ENCODE results near the gene ORC1. TPM values are rescaled to one million over a fixed set of nuclear protein-coding genes. Genes with fewer than 3 reads are reported as not detected.
"Not testable (repeated sequence)": the region's sequence is repeated elsewhere in the genome, so short reads cannot be mapped to it uniquely, and the experiment has no call there.

Gene ORC1
- total and polyA plus RNA-seq, 2 experiments from 2014 or later: 1.4 to 1.9 TPM

- TF ChIP-seq EZH2phosphoT487 (IDR thresholded peaks at IDR 0.05; ENCODE audit: insufficient read depth, low read depth): no peak
- TF ChIP-seq EZH2 (IDR thresholded peaks at IDR 0.05; ENCODE audit: insufficient read depth, poor library complexity, severe bottlenecking): no peak
- H3K9me2 ChIP-seq (ENCODE audit: insufficient read depth): no peaks in the 10 kb centered on the region
- no peaks in the 10 kb centered on the region for H3K36me3 ChIP-seq (ENCODE audit: low read depth)
- in situ Hi-C loops (cut with MboI): no loop called here
- H3K79me2 ChIP-seq (ENCODE audit: insufficient read depth): no peaks in the 10 kb centered on the region
- no peaks in the 10 kb centered on the region for H3F3A ChIP-seq (ENCODE audit: insufficient read depth)
- no peaks in the 10 kb centered on the region for H4K20me1 ChIP-seq (ENCODE audit: insufficient read depth)
- no peak overlapping the region for H3K27ac ChIP-seq
- no peaks in the 10 kb centered on the region for H3K27me3 ChIP-seq (replicated peaks; ENCODE audit: insufficient read depth)
- H3K9ac ChIP-seq: no peak overlapping the region
- no peak overlapping the region for H2AFZ ChIP-seq
- H3K4me2 ChIP-seq (ENCODE audit: unreplicated experiment): no peak overlapping the region
- H3K9me3 ChIP-seq (ENCODE audit: low read depth): no peaks in the 10 kb centered on the region
- H3K4me1 ChIP-seq (ENCODE audit: insufficient read depth): no peaks in the 10 kb centered on the region
- WGBS, 2 experiments (ENCODE audit: low coverage in 1 of 2, low lambda C conversion rate in 2 of 2, missing lambda C conversion rate in 2 of 2): 94 to 97% methylated on average over 5 of the region's 5 CpGs
- peak; percentile 4 for DNase-seq
- H3K4me3 ChIP-seq: no peak overlapping the region
Observed at GRCh38 chr1:52393174-52393573, 11.0 kb downstream of the ORC1 start.

DNA sequence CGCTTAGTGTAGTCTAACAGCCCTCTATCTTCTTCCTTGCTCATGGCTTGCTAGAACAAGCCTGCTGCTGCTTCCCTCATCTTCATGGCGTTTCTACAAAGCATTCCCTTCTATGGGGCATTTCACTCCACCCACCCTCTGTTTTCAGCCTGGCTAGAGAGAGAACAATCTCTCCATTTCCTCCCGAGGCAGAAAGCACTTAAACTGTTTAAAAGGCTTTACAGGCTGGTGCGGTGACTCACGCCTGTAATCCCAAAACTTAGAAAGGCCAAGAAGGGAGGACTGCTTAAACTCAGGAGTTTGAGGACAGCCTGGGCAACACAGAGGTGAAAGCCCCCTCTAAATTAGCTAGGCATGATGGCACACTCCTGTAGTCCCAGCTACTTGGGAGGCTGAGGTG lies 17.8 kb downstream of the ORC1 start:
- TF ChIP-seq EZH2phosphoT487 (IDR thresholded peaks at IDR 0.05; ENCODE audit: insufficient read depth, low read depth): no peak
- no peak for TF ChIP-seq EZH2 (IDR thresholded peaks at IDR 0.05; ENCODE audit: insufficient read depth, poor library complexity, severe bottlenecking)
- Histone ChIP-seq H3K4me2 (ENCODE audit: unreplicated experiment) (no peak overlapping the region), H3K9ac (no peak overlapping the region), H3K4me1 (ENCODE audit: insufficient read depth) (no peaks in the 10 kb centered on the region), H3F3A (ENCODE audit: insufficient read depth) (no peaks in the 10 kb centered on the region), H3K27ac (no peak overlapping the region), H3K9me3 (ENCODE audit: low read depth) (no peaks in the 10 kb centered on the region), H3K79me2 (ENCODE audit: insufficient read depth) (no peaks in the 10 kb centered on the region), H2AFZ (no peak overlapping the region), H3K4me3 (no peak overlapping the region), H3K9me2 (ENCODE audit: insufficient read depth) (no peaks in the 10 kb centered on the region), H3K36me3 (ENCODE audit: low read depth) (no peaks in the 10 kb centered on the region), H3K27me3 (replicated peaks; ENCODE audit: insufficient read depth) (no peaks in the 10 kb centered on the region), H4K20me1 (ENCODE audit: insufficient read depth) (no peaks in the 10 kb centered on the region)
- in situ Hi-C loops (cut with MboI): no loop called here
- no peak for DNase-seq
- WGBS, 2 experiments (ENCODE audit: low coverage in 1 of 2, low lambda C conversion rate in 2 of 2, missing lambda C conversion rate in 2 of 2): 95 to 96% methylated on average over 5 of the region's 5 CpGs

DNA sequence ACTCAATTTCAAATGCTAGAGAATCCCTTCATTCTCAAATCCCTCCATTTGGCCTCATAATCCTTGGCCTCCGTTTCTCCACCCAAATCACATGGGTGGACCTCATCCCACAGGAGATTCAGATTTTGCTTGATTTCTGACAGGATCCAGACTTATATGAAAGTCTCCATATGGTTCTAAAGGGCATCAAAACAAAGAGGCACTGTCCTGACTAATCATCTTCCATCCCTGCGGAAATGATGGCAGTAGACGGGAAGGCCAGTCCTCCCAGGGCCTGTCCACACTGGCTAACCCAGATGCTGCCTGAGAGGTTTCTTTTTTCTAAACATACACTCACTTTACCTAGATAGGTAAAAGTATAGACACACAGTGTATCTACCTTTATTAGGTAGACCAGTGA lies 18.8 kb downstream of the ORC1 start:
- H3K36me3 ChIP-seq (ENCODE audit: low read depth): no peaks in the 10 kb centered on the region

GRCh38 chr1:52369851-52370250 lies 34.4 kb downstream of the ORC1 start:
- H3K4me1 ChIP-seq (ENCODE audit: insufficient read depth); H3K27ac ChIP-seq; H3K79me2 ChIP-seq (ENCODE audit: insufficient read depth); H4K20me1 ChIP-seq (ENCODE audit: insufficient read depth); H3K4me2 ChIP-seq (ENCODE audit: unreplicated experiment); in situ Hi-C loops (cut with MboI); H3K4me3 ChIP-seq; H3K27me3 ChIP-seq (replicated peaks; ENCODE audit: insufficient read depth); H3K36me3 ChIP-seq (ENCODE audit: low read depth); H3K9me2 ChIP-seq (ENCODE audit: insufficient read depth); DNase-seq; H2AFZ ChIP-seq; H3K9ac ChIP-seq; H3K9me3 ChIP-seq (ENCODE audit: low read depth): not testable (repeated sequence)
- 88 to 100% methylated on average over 1 of the region's 1 CpG for WGBS, 2 experiments (ENCODE audit: low coverage in 1 of 2, low lambda C conversion rate in 2 of 2, missing lambda C conversion rate in 2 of 2)
- peaks cover 11% of the 10 kb centered on the region; the same call in 1 of the 2 replicates for H3F3A ChIP-seq (ENCODE audit: insufficient read depth)

More for the DNA sequence above, 18.8 kb downstream of the ORC1 start:
- Histone ChIP-seq H3F3A (ENCODE audit: insufficient read depth) (no peaks in the 10 kb centered on the region), H3K27me3 (replicated peaks; ENCODE audit: insufficient read depth) (no peaks in the 10 kb centered on the region), H3K9me2 (ENCODE audit: insufficient read depth) (no peaks in the 10 kb centered on the region), H3K4me2 (ENCODE audit: unreplicated experiment) (no peak overlapping the region), H2AFZ (no peak overlapping the region), H3K79me2 (ENCODE audit: insufficient read depth) (no peaks in the 10 kb centered on the region), H4K20me1 (ENCODE audit: insufficient read depth) (no peaks in the 10 kb centered on the region), H3K27ac (no peak overlapping the region), H3K4me1 (ENCODE audit: insufficient read depth) (no peaks in the 10 kb centered on the region), H3K4me3 (no peak overlapping the region), H3K9me3 (ENCODE audit: low read depth) (no peaks in the 10 kb centered on the region), H3K9ac (no peak overlapping the region)
- in situ Hi-C loops (cut with MboI): no loop called here
- 82 to 91% methylated on average over 3 of the region's 3 CpGs for WGBS, 2 experiments (ENCODE audit: low coverage in 1 of 2, low lambda C conversion rate in 2 of 2, missing lambda C conversion rate in 2 of 2)
- no peak for TF ChIP-seq EZH2 (IDR thresholded peaks at IDR 0.05; ENCODE audit: insufficient read depth, poor library complexity, severe bottlenecking)
- no peak for TF ChIP-seq EZH2phosphoT487 (IDR thresholded peaks at IDR 0.05; ENCODE audit: insufficient read depth, low read depth)
- DNase-seq: no peak
